Measurements from ENCODE around the gene EXD2.
"Not testable (repeated sequence)": the region's sequence is repeated elsewhere in the genome, so short reads cannot be mapped to it uniquely, and the experiment has no call there.

Gene EXD2

DNA sequence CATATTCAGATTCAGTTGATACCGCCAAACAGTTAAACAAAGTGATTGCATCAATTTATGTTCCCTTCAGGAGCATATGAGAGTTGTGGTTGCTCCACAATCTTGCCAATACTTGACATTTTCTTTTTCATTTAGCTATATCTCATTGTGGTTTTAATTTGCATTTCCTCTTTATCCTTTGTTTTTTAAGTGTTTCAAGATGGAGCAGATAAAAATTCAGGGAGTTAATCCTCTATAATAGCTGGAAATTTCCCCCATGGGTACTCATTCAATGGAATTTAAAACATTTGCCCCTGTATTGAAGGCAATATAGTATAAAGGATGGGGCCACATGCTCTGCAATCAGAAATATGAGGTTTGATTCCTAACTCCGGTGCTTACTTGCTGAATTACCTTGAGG lies 1.1 kb upstream of the EXD2 start:
- FAIRE-seq: no peak

DNA sequence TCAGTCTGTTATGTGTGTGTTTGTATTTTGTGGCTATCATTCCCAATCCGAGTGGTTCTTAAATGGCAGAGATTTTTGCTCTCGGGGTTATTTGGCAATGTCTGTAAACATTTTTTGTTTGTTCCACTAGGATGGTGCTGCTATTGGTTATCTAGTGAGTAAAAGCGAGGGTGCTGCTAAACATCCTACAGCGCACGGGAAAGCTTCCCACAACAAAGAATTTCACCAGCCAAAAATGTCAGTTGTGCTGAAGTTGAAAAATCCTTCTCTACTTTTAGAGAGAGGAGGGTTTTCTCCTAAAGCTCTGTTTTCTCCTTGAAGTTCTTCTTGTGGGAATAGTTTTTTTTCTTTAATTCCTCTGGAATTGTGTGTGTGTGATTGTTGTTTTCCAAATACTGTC lies 2.4 kb downstream of the EXD2 start:
- FAIRE-seq: no peak
- DNase-seq (ENCODE audit: insufficient read length, low spot score): no peak

More for the DNA sequence above, 1.1 kb upstream of the EXD2 start:
- DNase-seq (ENCODE audit: insufficient read length, low spot score): no peak

DNA sequence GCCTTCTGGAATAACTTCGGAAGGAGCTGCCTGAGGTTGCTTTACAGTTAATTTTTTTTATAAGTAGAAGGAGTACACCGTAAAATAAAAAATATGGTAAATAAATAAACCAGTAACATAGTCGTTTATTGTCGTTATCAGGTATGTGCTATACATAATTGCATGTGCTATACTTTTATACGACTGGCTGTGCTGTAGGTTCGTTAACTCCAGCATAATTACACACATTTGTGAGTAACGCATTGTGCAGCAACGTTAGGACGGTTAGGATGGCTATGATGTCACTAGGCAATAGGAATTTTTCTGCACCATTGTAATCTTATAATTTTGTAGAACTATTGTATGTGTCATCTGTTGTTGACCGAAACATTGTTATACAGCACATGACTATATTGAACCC lies 8.5 kb downstream of the EXD2 start:
- FAIRE-seq: no peak

DNA sequence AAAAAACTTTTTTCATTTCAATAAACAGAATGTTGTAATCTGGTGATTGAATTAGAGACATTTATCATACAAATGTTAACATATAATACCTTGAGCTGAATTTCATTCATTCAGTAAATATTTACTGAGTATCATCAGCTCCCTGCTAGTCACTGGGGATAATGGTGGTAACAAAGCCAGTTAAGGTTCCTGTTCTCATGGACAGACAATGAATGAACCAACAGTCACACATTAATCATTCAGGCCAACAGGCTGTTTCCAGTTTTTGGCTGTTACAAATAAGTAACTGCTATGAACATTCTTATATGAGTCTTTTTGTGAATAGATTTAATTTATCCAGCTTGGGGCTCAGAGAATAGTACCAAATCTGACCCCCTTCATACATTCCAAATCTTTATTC lies 13.5 kb downstream of the EXD2 start:
- FAIRE-seq: no peak
- no peak for DNase-seq (ENCODE audit: insufficient read length, low spot score)

More for the DNA sequence above, 8.5 kb downstream of the EXD2 start:
- DNase-seq (ENCODE audit: insufficient read length, low spot score): no peak

DNA sequence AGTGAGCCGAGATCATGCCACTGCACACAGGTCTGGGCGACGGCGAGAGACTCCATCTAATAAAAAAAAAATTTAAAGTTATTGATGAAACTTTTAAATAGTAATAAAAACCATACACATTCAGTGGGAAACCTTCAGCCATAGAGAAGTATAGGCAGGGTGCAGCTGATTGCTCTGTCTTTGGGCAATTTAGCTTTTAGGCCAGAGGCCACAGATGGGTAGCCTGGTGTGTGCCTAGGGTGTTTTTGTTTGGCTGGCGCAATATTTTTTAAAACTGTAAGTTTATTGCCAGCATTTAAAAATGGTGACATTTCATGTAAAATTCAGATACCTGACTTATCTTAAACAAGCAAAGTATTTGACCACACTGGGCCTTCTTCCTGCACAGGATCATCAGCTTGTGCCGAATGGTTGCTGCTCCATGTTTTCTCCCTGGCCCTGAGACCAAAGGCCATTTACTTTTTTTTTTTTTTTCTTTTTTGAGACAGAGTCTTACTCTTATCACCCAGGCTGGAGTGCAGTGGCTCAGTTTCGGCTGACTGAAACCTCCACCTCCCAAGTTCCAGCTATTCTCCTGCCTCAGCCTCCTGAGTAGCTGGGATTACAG lies 16.2 kb downstream of the EXD2 start:
- no peak for FAIRE-seq
- DNase-seq (ENCODE audit: insufficient read length, low spot score): no peak

DNA sequence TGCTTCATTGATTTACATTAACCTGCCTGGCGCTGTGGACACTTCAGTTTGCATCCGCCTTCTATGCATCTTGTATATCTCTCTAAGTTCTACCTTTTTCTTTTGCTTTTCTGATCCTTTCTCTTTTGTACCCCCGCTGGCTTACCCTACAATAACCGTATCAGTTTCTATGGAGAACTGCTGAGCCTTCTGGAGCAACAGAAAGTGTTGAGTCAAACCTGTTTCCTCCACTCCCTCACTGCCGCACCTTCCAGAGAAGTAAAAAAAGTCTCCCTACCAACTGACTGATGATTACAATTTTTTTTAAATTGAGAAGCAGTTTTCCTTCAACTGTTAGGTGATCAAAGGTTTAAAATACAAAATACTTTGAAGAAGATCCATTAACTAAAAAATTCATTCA lies 17.4 kb downstream of the EXD2 start:
- DNase-seq (ENCODE audit: insufficient read length, low spot score) (no peak), FAIRE-seq (no peak)

DNA sequence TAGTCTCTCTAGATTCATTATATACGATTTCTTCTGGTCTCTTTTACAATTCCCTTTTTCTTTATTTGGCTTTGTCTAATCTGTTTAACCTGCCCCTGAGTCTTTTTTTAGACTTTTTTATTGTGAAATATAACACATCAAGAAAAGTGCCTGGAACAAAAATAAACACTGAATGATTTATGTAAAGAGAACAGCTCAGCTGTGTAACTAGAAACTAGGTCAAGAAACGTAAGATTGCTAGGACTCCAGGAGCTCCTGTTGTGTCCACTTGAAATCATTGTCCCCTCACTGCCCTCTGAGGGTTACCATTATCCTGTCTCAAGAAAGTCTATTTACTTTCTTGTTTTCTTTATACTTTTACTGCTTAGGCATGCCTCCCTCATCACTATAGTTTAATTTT lies 23.1 kb downstream of the EXD2 start:
- FAIRE-seq: no peak
- no peak for DNase-seq (ENCODE audit: insufficient read length, low spot score)

DNA sequence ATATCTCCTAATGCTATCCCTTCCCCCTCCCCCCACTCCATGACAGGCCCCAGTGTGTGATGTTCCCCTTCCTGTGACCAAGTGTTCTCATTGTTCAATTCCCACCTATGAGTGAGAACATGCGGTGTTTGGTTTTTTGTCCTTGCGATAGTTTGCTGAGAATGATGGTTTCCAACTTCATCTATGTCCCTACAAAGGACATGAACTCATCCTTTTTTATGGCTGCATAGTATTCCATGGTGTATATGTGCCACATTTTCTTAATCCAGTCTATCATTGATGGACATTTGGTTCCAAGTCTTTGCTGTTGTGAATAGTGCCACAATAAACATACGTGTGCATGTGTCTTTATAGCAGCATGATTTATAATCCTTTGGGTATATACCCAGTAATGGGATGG lies 26.4 kb downstream of the EXD2 start:
- DNase-seq (ENCODE audit: insufficient read length, low spot score); FAIRE-seq: not testable (repeated sequence)

DNA sequence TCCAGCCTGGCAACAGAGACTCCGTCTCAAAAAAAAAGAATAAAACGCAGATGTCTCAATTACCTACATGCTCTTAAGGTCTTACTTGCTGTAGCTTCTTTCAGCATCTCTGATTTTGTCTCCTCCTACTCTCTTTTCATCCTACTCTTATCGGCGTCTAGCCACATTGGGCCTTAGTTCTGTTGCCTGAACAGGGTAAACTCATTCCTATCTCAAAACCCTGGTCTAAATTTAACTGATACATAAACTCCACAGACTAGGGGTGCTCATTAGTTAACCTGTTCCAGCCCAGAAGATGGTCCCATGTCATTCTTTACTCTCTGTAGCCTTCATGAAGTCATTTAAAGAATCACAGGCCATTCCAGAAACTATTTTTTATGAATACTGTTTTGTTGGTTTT lies 33.6 kb downstream of the EXD2 start:
- no peak for FAIRE-seq
- no peak for DNase-seq (ENCODE audit: insufficient read length, low spot score)

DNA sequence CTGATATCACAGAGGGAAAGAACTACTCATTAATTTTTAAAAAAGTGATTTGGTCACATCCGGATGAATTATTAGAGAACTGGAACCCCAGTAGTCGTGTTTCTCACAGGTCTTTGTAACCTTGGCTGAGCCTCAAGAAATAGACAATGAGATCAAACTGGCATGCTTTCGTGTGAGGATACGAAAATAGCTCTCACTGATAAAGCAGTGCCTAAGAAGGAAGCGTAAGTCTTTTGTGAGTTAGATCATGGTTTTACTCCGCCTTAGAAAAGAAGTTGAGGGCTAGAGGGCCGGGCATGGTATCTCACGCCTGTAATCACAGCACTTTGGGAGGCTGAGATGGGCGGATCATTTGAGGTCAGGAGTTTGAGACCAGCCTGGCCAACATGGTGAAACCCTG lies 34.9 kb downstream of the EXD2 start:
- FAIRE-seq (no peak), DNase-seq (ENCODE audit: insufficient read length, low spot score) (no peak)

DNA sequence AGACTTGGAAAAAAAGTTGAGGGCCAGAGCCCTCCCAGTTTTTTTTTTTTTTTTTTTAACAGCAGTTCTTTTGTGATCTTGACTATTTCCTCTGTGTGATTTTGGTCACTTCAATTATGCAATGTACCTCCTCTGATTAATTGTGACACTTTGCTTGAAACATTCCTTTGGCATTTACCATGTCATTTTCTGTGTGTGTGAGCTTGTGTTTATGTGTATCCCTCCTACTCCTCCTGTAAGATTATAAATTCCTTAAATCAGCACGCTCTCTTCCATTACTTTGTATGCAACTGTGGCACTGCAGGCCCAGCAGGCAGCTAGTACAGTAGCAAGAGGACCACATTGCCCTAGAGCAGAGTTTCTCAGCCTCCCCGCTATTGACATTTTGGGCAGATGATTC lies 35.4 kb downstream of the EXD2 start:
- no peak for FAIRE-seq

DNA sequence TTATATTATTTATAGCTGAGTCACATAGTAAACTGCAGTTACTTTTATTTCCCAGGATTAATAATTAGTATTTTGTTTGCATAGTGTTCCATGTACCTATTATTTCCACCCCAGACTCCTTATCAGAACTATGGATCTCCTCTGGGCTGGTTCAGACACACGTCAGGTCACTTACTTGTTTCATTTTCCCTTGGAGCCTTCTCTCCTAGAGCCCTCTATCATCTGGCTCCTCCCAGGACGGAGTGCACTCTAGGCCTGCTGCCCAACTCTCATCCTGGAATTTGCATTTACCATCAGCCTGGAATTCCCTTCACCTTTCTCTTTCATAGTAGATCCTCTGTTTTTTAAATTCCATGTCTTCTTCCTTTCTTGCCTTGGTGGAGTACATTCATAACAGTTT lies 40.2 kb downstream of the EXD2 start:
- FAIRE-seq (no peak), DNase-seq (ENCODE audit: insufficient read length, low spot score) (no peak)

More for the DNA sequence above, 35.4 kb downstream of the EXD2 start:
- DNase-seq (ENCODE audit: insufficient read length, low spot score): no peak

DNA sequence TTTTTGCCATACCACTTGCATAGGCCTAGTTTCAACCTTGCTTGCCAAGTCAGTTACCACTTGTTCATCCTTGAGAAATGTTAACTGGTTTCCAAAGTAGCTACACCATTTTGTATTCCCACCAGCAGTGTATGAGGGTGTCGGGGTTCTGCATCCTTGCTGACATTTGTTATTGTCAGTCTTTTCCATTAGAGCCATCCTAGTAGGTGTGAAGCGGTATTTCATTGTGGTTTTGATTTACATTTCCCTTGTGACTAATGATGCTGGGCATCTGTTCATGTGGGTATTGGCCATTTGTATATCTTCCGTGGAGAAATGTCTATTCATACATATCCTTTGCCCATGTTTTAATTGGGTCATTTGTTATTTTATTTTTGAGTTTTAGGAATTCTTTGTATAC lies 41.1 kb downstream of the EXD2 start:
- FAIRE-seq: no peak

DNA sequence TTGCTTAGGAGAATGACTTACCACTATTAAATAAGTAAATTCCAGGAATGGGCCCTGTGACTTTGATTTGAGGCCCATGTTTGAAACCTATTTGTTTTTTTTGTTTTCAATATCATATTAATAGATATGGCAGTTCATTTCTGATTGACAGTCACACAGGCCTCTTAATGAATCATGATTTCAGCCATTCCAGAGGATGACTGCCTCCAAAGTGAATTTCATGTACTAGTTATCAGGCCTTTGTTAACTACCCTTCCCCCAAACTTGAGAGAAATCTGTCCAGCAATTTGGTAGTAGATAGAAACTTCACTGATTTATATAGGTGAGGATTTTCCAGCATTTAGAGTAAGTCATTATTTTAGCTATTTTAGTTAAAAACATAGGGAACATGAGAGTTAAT lies 42.8 kb downstream of the EXD2 start:
- DNase-seq (ENCODE audit: insufficient read length, low spot score): no peak

More for the DNA sequence above, 41.1 kb downstream of the EXD2 start:
- no peak for DNase-seq (ENCODE audit: insufficient read length, low spot score)

DNA sequence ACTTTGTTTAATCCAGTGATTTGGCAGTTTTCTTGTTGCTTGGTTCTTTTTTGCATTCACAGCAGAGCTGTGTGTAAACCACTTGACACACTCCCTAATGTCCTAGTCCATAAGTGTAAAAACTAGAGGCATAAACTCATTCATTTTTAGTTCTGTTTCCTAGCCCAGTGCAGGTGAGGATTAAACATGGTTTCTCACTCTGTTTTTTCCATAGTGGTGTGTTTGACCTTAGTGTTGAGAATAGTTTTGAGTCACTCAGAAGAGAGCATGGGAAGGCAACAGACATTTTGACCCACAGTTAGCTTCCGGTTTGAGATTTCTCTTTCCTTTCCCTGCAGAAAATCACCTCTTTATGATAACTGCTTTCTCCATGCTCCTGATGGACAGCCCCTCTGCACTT lies 44.4 kb downstream of the EXD2 start:
- peak; percentile 14 for FAIRE-seq
- no peak for DNase-seq (ENCODE audit: insufficient read length, low spot score)

More for the DNA sequence above, 42.8 kb downstream of the EXD2 start:
- no peak for FAIRE-seq

DNA sequence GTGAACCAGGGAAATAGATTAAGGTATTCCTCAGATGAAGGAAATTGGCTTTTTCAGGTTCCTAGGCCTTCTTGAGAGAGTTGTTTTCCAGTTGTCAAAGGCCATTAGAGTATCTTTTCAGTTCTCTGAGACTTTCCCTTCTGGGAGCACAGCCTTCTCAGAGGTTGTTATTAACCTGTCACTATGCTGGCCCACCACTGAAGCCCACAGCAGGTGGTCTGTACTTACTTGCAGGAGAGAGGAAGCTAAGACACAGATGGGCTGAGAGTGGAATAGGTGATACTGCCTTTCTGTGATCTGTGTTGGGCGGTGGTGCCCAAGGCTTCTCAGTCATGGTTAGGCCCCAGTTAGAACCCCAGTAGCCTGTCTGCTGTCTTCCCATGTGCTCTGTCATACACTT lies 45.8 kb downstream of the EXD2 start:
- FAIRE-seq (no peak), DNase-seq (ENCODE audit: insufficient read length, low spot score) (no peak)

DNA sequence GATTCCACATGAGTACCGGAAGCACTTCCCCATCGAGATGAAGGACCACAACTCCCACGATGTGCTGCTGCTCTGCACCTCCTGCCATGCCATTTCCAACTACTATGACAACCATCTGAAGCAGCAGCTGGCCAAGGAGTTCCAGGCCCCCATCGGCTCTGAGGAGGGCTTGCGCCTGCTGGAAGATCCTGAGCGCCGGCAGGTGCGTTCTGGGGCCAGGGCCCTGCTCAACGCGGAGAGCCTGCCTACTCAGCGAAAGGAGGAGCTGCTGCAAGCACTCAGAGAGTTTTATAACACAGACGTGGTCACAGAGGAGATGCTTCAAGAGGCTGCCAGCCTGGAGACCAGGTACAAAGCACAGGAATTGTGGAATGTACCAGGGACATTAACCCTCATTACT lies 46.3 kb downstream of the EXD2 start:
- no peak for FAIRE-seq
- no peak for DNase-seq (ENCODE audit: insufficient read length, low spot score)

DNA sequence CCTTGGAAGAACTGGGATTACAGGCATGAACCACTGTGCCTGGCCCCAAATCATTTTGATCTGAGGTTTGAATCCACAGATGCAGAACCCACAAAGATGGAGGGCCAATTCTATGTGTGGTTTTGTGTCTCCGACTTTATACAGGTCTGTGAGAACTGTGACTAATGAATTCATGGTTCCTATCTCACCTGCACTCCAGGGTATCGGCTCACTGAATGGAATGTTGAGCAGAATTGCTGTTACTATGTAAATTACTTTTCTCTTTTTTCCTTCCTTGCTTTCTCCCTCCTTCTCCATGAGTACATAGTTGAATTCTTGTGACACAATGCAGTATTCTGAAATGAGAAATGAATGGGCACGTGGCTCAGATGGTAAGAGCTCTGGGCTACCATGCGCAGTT lies 47.6 kb downstream of the EXD2 start:
- DNase-seq (ENCODE audit: insufficient read length, low spot score) (no peak), FAIRE-seq (no peak)

DNA sequence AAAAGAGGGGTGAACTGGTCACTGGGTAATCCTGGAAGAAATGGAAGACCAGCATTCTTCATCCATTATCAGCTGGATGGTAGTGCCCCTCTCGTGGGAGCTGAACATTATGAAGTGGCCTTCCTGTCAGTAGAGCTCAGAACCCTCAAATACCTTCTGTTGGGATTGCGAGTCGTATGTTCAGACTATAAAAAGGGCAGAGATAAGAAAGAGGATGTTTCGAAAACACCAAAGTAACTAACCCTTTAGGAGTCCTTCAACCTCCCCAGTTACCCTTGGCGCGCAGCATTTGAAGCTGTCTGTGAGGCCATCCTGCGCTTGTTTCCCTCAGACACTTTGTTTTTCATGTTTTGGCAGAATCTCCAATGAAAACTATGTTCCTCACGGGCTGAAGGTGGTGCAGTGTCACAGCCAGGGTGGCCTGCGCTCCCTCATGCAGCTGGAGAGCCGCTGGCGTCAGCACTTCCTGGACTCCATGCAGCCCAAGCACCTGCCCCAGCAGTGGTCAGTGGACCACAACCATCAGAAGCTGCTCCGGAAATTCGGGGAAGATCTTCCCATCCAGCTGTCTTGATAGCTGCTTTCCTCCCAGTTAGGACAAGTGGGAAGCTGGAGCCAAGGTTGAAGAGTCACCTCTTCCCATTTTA lies 49.4 kb downstream of the EXD2 start:
- DNase-seq (ENCODE audit: insufficient read length, low spot score) (no peak), FAIRE-seq (no peak)

DNA sequence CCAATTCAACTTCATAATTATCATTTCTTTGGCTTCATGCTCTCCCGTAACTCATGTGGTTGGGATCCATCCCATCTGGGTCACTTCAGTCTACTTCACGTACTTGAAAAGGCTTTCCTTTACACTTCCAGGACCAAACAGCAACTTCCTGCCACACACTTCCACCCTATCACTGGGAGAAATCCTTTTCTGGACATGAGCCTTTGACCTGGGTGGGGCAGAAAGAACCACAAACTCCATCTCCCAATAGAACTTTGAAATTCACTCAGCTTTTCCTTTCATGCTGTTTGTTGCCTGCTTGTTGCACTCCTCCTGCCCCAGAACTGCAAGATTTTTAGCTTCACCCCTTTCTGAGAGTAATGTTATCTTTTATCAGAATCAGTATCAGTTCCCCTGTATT lies 50.3 kb downstream of the EXD2 start:
- no peak for DNase-seq (ENCODE audit: insufficient read length, low spot score)
- no peak for FAIRE-seq

DNA sequence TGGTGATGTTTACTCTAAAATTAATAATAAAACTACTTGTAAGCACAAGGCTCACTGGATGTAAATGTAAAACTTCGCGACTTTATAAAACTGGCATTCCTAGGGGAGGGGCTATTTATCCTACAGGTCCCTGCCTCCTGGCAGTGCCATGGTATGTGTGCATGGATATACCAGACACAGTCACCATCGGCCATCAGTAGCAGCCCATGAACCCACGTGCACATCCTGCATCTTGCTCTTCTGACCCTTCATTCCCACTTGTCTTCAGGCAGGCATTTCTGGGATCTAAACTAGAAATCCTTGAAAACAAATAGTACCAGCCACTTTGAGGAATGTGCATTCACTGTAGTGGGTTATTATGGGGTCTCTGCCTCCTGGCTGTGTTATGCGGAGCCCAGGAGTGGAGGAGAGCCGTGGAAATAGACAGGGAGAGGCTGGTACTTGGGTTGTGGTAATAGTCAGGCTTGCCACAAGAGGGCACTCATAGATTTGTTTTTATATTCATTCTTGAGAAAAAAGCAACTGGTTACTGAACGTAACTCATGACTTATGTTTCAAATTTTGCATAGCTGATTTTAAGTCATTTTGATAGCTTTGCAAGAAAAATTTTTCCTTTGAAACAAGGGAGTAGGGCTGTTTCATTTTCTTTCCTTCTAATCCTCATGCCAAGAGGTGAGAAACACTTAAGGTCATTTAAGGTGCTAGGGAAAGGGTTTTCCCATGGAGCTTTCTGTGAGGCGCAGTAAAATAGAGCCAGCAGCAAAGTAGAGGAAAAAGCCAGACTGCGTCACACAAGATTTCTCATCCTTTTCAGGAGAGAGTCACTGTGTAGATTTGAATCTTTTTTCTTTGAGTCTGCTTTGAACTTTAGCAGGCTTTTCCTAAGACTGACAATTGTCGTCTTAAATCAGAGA lies 51.3 kb downstream of the EXD2 start:
- FAIRE-seq (peak; percentile 95), DNase-seq (ENCODE audit: insufficient read length, low spot score) (no peak)

DNA sequence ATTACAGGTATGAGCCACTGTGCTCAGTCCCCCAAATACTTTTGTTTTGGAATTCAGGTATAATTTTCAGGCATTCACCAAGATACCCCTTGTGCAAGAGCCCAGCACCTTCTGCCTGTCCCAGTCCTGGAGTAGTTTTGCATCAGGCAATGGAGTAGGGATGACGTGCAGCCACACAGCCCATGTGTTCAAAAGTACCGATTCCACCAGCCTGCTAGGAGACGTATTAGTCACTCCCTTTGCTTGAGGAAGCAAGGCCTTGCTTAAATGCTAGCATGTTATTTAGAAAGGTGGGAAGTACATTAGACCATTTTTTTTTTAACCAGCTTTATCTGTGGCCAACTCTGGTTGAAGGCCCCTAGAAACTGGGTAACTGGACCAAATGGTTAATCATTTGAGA lies 53.6 kb downstream of the EXD2 start:
- DNase-seq (ENCODE audit: insufficient read length, low spot score): no peak
- FAIRE-seq: no peak
